ENCODE measurements around the gene KBTBD7. TPM values are rescaled to one million over a fixed set of nuclear protein-coding genes. Genes with fewer than 3 reads are reported as not detected.

KBTBD7 gene
- total and polyA plus RNA-seq, 2 donors (not counting 3 experiments of a cell fraction or from before 2014, with no cell fraction given), result 2.1 to 4.4 TPM

- no peaks in the 10 kb centered on the region for H4K20me1 ChIP-seq (replicated peaks; ENCODE audit: control insufficient read depth, extremely low read depth, insufficient read depth, low read length)
- no peak overlapping the region for H3K27ac ChIP-seq (ENCODE audit: insufficient read depth, low read depth, low read length)
- no peaks in the 10 kb centered on the region for H3K9me3 ChIP-seq (replicated peaks; ENCODE audit: control insufficient read depth, insufficient read depth, low read length)
- peaks cover 0 to 3% of the 10 kb centered on the region in 2 experiments for H3K36me3 ChIP-seq (ENCODE audit: control insufficient read depth in 2 of 2, extremely low read depth in 1 of 2, insufficient read depth in 2 of 2, low read length in 2 of 2)
- BruUV-seq (replicated peaks), result no TSS peak
- H3K79me2 ChIP-seq (ENCODE audit: control insufficient read depth, insufficient read depth, low read length), result no peaks in the 10 kb centered on the region
- H3K27me3 ChIP-seq (ENCODE audit: control insufficient read depth in 2 of 2, insufficient read depth in 2 of 2, low read length in 2 of 2), result no peaks in the 10 kb centered on the region
- CTCF ChIA-PET, result interaction anchor here (0.6 kb wide), 1 partner anchor 151 kb away, joined by 4 read pairs; no protein-coding TSS in a partner anchor
- no peaks in the 10 kb centered on the region for H3K4me1 ChIP-seq (ENCODE audit: control insufficient read depth, extremely low read depth, insufficient read depth, low read length)
- H2AFZ ChIP-seq (ENCODE audit: low read depth, low read length), result no peak overlapping the region
- DNase-seq (ENCODE audit: low read depth, low spot score) (no peak), FAIRE-seq (no peak)
- H3K4me2 ChIP-seq (ENCODE audit: insufficient read depth, low read length), result no peak overlapping the region
- intact Hi-C loops (cut with micrococcal nuclease), result no loop called here
- H3K4me3 ChIP-seq (replicated peaks in 1 of 3; ENCODE audit: insufficient read depth in 1 of 3, low read depth in 1 of 3, low read length in 3 of 3), result no peak overlapping the region
- dilution Hi-C loops (cut with MboI; ENCODE audit: extremely low pct_ligation_motif_present, low sequenced_read_pairs), result no loop called here
- TF ChIP-seq MAX (IDR thresholded peaks at IDR 0.05; ENCODE audit: insufficient read depth, insufficient read length) (no peak), MYC (IDR thresholded peaks at IDR 0.05; ENCODE audit: low read depth, low read length) (no peak), EZH2 (IDR thresholded peaks at IDR 0.05; ENCODE audit: borderline replicate concordance, low read depth, low read length, severe bottlenecking) (no peak), POLR2AphosphoS5 (IDR thresholded peaks at IDR 0.05; ENCODE audit: insufficient read depth, low read depth, low read length) (no peak), GATA2 (IDR thresholded peaks at IDR 0.05; ENCODE audit: insufficient read depth, insufficient read length, low read depth, low read length) (no peak), FOS (IDR thresholded peaks at IDR 0.05; ENCODE audit: borderline replicate concordance, insufficient read depth, low read length) (no peak), JUN (IDR thresholded peaks at IDR 0.05; ENCODE audit: borderline replicate concordance, insufficient read depth, insufficient read length, low read depth) (no peak), POLR2A (IDR thresholded peaks at IDR 0.05; ENCODE audit: low read depth, low read length) (no peak)
- TF ChIP-seq, protein P1, sequence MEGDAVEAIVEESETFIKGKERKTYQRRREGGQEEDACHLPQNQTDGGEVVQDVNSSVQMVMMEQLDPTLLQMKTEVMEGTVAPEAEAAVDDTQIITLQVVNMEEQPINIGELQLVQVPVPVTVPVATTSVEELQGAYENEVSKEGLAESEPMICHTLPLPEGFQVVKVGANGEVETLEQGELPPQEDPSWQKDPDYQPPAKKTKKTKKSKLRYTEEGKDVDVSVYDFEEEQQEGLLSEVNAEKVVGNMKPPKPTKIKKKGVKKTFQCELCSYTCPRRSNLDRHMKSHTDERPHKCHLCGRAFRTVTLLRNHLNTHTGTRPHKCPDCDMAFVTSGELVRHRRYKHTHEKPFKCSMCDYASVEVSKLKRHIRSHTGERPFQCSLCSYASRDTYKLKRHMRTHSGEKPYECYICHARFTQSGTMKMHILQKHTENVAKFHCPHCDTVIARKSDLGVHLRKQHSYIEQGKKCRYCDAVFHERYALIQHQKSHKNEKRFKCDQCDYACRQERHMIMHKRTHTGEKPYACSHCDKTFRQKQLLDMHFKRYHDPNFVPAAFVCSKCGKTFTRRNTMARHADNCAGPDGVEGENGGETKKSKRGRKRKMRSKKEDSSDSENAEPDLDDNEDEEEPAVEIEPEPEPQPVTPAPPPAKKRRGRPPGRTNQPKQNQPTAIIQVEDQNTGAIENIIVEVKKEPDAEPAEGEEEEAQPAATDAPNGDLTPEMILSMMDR (IDR thresholded peaks at IDR 0.05; ENCODE audit: extremely low read depth in 1 of 2, insufficient read depth in 1 of 2, low read depth in 1 of 2, low read length in 2 of 2), result no peak
- H3K9me1 ChIP-seq (replicated peaks; ENCODE audit: control insufficient read depth, extremely low read depth, insufficient read depth, low read length), result no peaks in the 10 kb centered on the region
- POLR2A ChIA-PET, result no interaction called here
- H3K9ac ChIP-seq (replicated peaks; ENCODE audit: extremely low read depth, insufficient read depth, low read length), result no peak overlapping the region
Observed at GRCh38 chr13:41224113-41225110, 30.0 kb upstream of the KBTBD7 start.

Data from endothelial cell of umbilical vein (primary cell).